Esophagus (tissue), 2 donors: Measurements from ENCODE around the gene TYSND1. TPM values are rescaled to one million over a fixed set of nuclear protein-coding genes. Genes with fewer than 3 reads are reported as not detected.

Experiments
- H3K27ac ChIP-seq, 2 donors: one replicate each; pipeline ENCODE4 v1.5.1; 2013; ENCODE audit warnings: low read depth in 2 of 2, mild to moderate bottlenecking in 2 of 2, inconsistent platforms in 1 of 2, low read length in 1 of 2, moderate library complexity in 1 of 2
- H3K27me3 ChIP-seq, 2 donors: one replicate each; pipeline ENCODE4 v1.6.1; 2013; ENCODE audit warnings: low read length in 2 of 2, control low read depth in 1 of 2, mild to moderate bottlenecking in 1 of 2; ENCODE audit not compliant: insufficient read depth in 2 of 2, control insufficient read depth in 1 of 2
- H3K36me3 ChIP-seq, 2 donors: one replicate each; pipeline ENCODE4 v1.6.1; 2013; ENCODE audit warnings: low read length in 1 of 2; ENCODE audit not compliant: control insufficient read depth in 2 of 2, insufficient read depth in 2 of 2
- H3K4me1 ChIP-seq, 2 donors: one replicate each; pipeline ENCODE4 v1.6.1; 2013; ENCODE audit warnings: low read length in 1 of 2; ENCODE audit not compliant: control insufficient read depth in 2 of 2, insufficient read depth in 2 of 2
- H3K4me3 ChIP-seq, 2 donors: one replicate each; pipeline ENCODE4 v1.5.1; 2013; ENCODE audit warnings: low read length in 2 of 2, mild to moderate bottlenecking in 2 of 2, low read depth in 1 of 2, moderate library complexity in 1 of 2
- H3K9me3 ChIP-seq, 2 donors: one replicate each; pipeline ENCODE4 v1.6.1; 2013; ENCODE audit warnings: mild to moderate bottlenecking in 2 of 2, low read depth in 1 of 2, low read length in 1 of 2, moderate library complexity in 1 of 2; ENCODE audit not compliant: control insufficient read depth in 2 of 2, insufficient read depth in 1 of 2
- WGBS, 2 donors: extraction: QIAGEN DNeasy Blood & Tissue Kit; methylation state at CpG; one replicate each; pipeline ENCODE4 v1.1.7; 2013; 5-methylcytosine and 5-hydroxymethylcytosine counted together
- polyA plus RNA-seq, 2 donors: library from polyadenylated mRNA; stranded (reverse); fragments of 200-250 nt; gene quantifications; one replicate each; pipeline ENCODE4 v1.2.3, GENCODE V29; 2013
- donor health status: healthy with polysubstance abuse.
- donor health status: Bipolar disorder and iron deficiency.

Gene TYSND1
- polyA plus RNA-seq, 2 donors: 13.6 to 17.5 TPM

GRCh38 chr10:70148516-70148915 is 2.0 kb upstream of the TYSND1 start:
- Histone ChIP-seq H3K4me3 (no peak overlapping the region), H3K27ac (no peak overlapping the region), H3K4me1 (peaks cover 6 to 15% of the 10 kb centered on the region in 2 donors), H3K9me3 (no peaks in the 10 kb centered on the region), H3K27me3 (no peaks in the 10 kb centered on the region), H3K36me3 (peaks cover 6 to 7% of the 10 kb centered on the region in 2 donors)
- 92 to 94% methylated on average over 5 of the region's 5 CpGs for WGBS, 2 donors

GRCh38 chr10:70147259-70147625 is 742 bp upstream of the TYSND1 start:
- H3K36me3 ChIP-seq: peaks cover under 1 to 7% of the 10 kb centered on the region in 2 donors
- no peaks in the 10 kb centered on the region for H3K27me3 ChIP-seq
- no peak overlapping the region for H3K4me3 ChIP-seq
- peaks cover 6 to 17% of the 10 kb centered on the region in 2 donors for H3K4me1 ChIP-seq
- peak overlapping the region; percentile 33 to 81 for H3K27ac ChIP-seq
- 20 to 23% methylated on average over 2 of the region's 2 CpGs for WGBS, 2 donors
- no peaks in the 10 kb centered on the region for H3K9me3 ChIP-seq

- peaks cover 6 to 17% of the 10 kb centered on the region in 2 donors for H3K4me1 ChIP-seq
- no peaks in the 10 kb centered on the region for H3K27me3 ChIP-seq
- peak overlapping the region; percentile 76 to 82 for H3K4me3 ChIP-seq
- 0% methylated on average over 73 to 98 of the region's 98 CpGs for WGBS, 2 donors
- H3K9me3 ChIP-seq: no peaks in the 10 kb centered on the region
- H3K36me3 ChIP-seq: peaks cover 0 to 5% of the 10 kb centered on the region in 2 donors
- peak overlapping the region; percentile 95 for H3K27ac ChIP-seq
Measured at GRCh38 chr10:70145666-70146488, 623 bp downstream of the TYSND1 start.

DNA sequence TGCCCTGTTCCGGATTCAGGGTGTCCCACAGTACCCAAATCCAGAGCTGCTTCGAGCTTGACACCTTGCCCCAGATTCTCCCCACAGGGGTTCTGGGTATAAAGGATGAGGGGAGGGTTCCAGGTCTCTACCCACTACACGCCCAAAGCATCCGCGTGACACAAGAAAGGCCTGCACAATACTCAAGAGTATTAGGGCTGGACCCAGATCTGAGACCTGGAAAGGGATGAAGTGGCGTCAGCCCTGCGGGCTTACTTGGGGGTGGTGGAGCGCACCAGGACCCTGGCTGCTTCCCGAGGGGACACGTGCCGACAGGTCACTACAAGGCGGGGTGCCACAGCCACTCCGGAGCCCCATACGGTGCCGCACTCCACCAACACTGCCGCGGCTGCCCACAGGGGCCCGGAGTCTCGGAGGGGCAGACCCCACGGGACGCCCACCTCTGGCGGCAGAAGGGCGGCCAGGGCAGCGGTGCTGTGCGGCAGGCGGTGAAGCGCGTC is 1.3 kb downstream of the TYSND1 start:
- H3K36me3 ChIP-seq: peaks cover 0 to 5% of the 10 kb centered on the region in 2 donors
- H3K4me3 ChIP-seq: peak overlapping the region; percentile 76 to 82
- no peaks in the 10 kb centered on the region for H3K9me3 ChIP-seq
- 7 to 9% methylated on average over 24 to 28 of the region's 28 CpGs for WGBS, 2 donors
- H3K27ac ChIP-seq: peak overlapping the region; percentile 95
- H3K4me1 ChIP-seq: peaks cover 6 to 17% of the 10 kb centered on the region in 2 donors
- no peaks in the 10 kb centered on the region for H3K27me3 ChIP-seq

DNA sequence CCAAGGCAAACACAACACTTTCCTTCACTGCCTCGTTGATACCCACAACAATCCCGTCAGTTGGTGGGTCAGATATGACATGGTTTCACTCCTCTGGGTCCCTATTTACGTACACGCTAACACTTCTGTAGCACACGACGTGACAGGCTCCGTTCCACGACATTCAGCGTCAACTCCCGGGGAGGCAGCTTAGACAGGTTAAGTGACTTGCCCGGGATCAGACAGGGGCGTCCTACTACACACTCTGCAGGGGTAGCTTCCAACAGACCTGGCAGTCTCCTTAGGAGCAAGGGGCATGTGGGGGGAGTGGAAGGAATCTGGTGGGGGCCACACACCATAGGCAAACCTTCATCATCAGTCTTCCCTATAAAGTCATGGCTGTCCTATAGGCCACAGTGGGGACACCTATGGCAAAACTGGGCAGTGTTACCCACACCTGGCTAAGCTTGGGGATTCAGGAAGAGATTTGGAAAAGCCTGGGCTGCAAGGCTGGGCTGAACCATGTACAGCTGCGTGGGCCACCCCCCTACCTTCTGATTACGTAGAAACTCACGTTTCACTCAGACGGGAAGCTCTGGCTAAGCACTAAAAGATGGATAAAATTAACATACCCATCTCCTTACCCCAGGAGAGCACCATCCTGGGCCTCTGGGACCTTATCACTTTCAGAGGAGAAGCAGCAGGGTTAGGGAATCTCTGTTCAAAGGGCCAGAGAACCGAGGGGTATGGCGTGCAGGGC is 2.0 kb downstream of the TYSND1 start:
- 67 to 69% methylated on average over 18 of the region's 18 CpGs for WGBS, 2 donors
- no peaks in the 10 kb centered on the region for H3K9me3 ChIP-seq
- H3K4me1 ChIP-seq: peaks cover 10 to 17% of the 10 kb centered on the region in 2 donors
- peaks cover 5 to 8% of the 10 kb centered on the region in 2 donors for H3K36me3 ChIP-seq
- no peaks in the 10 kb centered on the region for H3K27me3 ChIP-seq
- peak overlapping the region in 1 of 2 donors; percentile 76 for H3K4me3 ChIP-seq
- H3K27ac ChIP-seq: peak overlapping the region in 1 of 2 donors; percentile 95

GRCh38 chr10:70142555-70142954 is 3.9 kb downstream of the TYSND1 start:
- Histone ChIP-seq H3K27me3 (no peaks in the 10 kb centered on the region), H3K4me1 (peaks cover 11 to 19% of the 10 kb centered on the region in 2 donors), H3K36me3 (peaks cover 6 to 8% of the 10 kb centered on the region in 2 donors), H3K9me3 (no peaks in the 10 kb centered on the region), H3K4me3 (no peak overlapping the region), H3K27ac (no peak overlapping the region)
- WGBS, 2 donors: 90 to 93% methylated on average over 8 to 10 of the region's 10 CpGs

- Histone ChIP-seq H3K27me3 (no peaks in the 10 kb centered on the region), H3K9me3 (no peaks in the 10 kb centered on the region), H3K4me3 (no peak overlapping the region), H3K4me1 (peaks cover 11 to 19% of the 10 kb centered on the region in 2 donors), H3K27ac (peak overlapping the region in 1 of 2 donors; percentile 93), H3K36me3 (peaks cover 6 to 8% of the 10 kb centered on the region in 2 donors)
- 61 to 77% methylated on average over 5 of the region's 5 CpGs for WGBS, 2 donors
Measured at GRCh38 chr10:70140297-70140696, 6.2 kb downstream of the TYSND1 start.

- 75 to 88% methylated on average over 6 of the region's 6 CpGs for WGBS, 2 donors
- Histone ChIP-seq H3K4me3 (no peak overlapping the region), H3K9me3 (no peaks in the 10 kb centered on the region), H3K27ac (peak overlapping the region; percentile 70 to 93), H3K4me1 (peaks cover 11 to 15% of the 10 kb centered on the region in 2 donors), H3K36me3 (peaks cover 6 to 8% of the 10 kb centered on the region in 2 donors), H3K27me3 (no peaks in the 10 kb centered on the region)
Measured at GRCh38 chr10:70139997-70140250, 6.6 kb downstream of the TYSND1 start.

- Histone ChIP-seq H3K27me3 (no peaks in the 10 kb centered on the region), H3K4me1 (peaks cover 8 to 11% of the 10 kb centered on the region in 2 donors), H3K4me3 (no peak overlapping the region), H3K9me3 (no peaks in the 10 kb centered on the region), H3K27ac (peak overlapping the region; percentile 70 to 93), H3K36me3 (peaks cover 6 to 8% of the 10 kb centered on the region in 2 donors)
- WGBS, 2 donors: 78 to 89% methylated on average over 11 of the region's 11 CpGs
Measured at GRCh38 chr10:70139151-70139996, 7.1 kb downstream of the TYSND1 start.
